GM21576 (cell line): ENCODE measurements around the gene HOXA1.

Experiments
- ATAC-seq: cut with Tn5 transposase; IDR thresholded peaks from one replicate; pipeline ENCODE4 v1.9.1; 2021; ENCODE audit warnings: mild to moderate bottlenecking, moderate library complexity; ENCODE audit not compliant: unreplicated experiment

HOXA1 gene

DNA sequence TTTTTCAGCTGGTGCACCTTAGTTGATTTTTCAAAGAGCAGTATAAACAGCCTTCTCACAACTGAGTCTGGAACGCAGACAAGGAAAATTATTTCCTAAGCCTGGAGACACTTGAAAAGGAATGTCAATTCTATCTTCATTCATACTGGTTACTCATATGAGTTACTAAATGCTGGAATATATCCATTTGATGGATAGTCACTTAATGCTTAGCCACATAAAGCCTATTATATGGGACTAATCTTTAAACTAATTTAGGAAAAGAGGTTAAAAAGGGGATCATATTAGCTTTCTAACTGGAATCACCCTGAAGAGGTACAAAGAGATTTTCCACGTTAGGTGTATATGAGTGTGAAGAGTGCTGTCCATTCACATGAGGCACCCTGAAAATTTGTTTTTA, 36.4 kb upstream of the HOXA1 start:
- ATAC-seq = no peak

DNA sequence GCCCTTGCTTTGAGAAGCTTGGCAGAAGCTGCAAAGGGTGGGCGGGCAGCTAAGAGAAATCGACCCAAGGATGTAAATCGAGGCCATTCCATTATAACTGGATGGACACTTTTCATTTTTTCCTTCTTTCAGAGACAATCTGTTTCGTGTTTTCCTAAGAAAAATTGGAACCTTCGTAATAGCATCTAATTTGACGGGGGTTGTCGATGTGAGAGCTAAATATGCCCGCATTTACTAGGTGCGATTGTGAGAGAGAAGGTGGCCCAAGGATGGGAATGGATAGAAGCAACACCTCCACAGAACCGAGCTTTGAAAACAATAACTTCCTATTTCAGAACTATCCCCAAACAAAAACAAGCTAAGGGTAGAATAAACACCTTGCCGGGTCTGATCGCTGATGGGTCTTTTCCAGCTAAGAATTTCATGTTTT, 35.6 kb upstream of the HOXA1 start:
- ATAC-seq = no peak

DNA sequence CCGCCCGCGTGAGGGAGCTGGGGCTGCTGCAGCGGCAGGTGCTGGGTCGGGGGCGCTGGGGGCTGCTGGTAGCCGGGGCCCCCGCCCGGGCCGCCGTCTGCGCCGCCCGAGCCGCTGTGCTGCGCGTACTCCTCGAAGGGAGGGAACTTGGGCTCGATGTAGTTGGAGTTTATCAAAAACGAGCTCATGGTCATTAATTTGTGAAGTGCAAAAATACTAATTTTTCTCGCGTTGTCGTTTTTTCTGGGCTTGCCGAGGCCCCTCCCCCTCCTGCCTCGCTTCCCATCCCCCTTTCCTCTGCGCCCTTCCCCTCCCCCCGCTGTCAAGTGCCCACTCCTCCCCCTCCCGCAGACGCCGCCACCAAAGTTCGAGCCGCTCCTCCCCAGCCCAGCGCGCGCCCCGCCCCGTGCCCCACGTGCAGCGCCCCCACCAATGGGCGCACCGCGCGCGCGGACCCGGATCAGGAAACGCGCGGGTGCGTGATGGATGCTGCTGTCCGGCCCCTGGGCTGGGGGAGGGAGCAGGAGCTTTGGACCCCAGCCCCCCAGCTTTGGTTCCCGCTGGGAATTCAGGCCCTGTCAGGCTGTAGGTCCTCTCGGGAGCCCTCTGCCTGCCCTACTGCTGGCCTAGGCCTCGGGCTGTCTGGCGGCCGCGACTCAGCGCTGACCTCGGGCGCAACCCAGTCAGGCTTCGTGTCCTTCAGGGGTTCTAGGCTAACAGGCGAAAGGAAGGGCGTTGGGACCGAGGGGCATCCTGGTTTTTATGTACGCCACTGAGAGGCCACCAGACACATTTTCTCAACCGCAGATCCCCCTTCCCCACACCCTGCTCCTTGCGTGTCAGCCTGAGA, 35.0 kb upstream of the HOXA1 start, which contains the start of gene HOXA4:
HOXA4 (minus strand) TSS at position 218 of the 850 bp plus-strand sequence; CDS start at position 194, 24 bp downstream.
- no peak for ATAC-seq

DNA sequence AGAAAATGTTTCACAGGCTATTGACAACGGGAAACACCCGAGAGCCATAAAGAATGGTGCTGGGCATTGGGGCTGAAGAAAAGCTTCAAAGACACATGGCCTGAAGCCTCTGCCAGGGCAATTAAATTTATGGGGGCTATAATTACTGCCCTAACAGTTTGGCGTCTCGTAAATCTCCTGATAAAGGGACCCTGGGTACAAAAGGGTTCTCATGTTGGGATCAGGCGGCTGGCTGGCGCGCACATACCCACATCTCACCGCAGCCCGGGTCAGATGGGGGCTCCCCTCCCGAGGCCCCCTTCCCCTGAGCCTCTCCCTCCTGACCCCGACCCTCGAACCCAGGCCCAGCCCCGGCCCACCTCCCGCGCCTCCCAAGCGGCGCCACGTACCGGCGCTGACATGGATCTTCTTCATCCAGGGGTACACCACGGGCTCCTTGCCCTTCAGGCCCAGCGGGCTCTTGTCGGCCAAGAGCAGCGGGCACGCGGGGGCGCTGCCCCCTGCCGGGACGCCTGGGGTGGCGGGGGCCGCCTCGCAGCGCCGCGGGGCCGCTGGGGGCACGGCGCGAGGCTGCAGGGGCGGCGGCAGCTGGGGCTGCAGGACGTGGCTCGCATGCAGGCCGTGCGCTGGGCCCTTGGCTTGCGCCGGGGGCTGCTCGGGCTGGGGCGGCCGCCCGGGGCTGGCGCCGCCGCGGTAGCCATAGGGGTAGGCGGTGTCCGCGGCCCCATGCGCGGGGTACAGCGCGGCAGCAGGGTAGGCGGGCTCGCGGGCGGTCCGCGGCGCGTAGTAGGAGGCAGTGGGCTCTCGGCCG, 34.1 kb upstream of the HOXA1 start:
- ATAC-seq = no peak

DNA sequence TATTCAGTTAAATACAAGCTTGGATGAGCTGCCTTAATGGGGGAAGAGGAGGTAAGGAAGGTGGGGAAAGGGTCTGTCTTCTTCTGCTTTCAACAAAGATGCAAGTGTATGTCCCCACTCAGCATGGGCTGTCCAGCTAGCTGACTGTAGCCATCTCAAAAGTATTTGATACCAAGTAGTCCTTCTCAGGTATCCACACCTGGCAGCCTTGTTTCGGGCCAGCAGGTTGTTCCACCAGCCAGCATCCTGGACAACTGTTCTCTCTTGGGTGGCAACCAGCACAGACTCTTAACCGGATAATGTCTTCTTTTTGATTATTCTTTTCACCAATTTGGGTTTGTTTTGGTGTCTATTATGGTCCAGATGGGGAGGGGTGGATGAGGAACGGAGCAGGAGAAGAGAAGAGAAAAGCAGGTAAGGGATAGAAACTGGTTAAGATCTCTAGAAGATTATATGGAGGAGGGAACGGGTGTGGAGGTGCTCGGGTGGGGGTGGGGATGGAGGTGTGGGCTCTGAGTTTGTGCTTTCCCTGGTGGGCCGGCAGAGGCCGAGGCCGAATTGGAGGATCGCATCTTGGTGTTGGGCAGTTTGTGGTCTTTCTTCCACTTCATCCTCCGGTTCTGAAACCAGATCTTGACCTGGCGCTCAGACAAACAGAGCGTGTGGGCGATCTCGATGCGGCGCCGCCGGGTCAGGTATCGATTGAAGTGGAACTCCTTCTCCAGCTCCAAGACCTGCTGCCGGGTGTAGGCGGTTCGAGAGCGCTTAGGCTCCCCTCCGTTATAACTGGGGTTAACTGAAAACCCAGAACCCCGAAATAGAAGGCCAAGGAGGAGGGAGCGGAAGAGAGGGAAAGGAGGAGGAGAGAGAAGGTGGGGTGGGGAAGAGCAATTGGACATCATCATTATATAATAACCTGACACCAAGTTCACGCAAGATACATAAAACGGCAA, 33.3 kb upstream of the HOXA1 start:
- ATAC-seq = no peak

DNA sequence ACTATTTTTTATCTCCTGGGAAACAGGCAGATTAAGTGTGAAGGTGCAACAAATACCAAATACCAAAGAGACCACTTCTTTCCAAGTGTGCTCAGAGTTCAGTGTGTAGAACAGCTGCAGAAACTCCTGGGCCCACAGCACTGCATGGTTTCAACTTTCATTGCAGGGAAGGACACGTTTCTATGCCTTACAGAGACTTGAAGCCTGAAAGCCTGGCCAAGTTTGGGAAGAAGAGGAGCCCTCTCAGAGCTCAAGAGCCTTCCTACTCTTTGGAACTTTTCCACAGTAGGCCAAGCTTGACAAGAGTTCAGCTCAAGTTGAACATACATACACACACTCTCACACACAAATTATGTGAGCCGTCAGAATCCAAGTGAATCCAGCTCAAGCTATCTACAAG, 32.2 kb upstream of the HOXA1 start:
- ATAC-seq = no peak

DNA sequence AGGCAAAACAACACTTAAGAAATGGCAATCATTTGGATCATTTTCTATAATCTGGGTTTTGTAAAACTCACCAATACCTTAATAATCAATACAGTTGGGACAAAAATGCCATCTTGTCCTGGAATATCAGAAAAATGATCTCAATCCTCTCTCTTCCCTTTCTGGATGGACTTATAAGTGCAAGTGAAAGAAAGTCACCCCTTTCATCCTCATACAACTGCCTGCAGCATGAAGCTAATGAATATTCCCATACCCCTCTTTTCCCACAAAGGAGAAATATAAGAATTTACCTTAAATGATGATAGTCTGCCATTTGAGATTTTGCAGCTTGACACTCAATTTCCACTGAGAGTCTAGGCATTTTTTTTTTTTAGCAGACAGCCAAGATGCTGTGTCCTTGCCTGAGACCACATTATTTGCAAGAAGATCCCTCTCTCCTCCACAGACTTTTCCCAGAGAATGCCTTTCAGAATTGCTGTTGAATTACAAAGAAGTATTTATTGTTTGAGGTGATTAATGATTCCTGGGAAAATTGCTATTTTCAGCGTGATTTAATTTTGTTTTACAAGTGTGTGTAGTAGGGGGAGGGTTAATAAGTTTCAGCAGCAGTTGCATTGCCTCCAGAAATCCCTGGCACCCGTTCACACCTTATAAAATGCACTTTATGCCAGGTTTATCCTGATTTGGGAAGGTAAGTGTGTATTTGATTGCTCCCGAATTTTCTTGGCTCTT, 31.0 kb upstream of the HOXA1 start:
- no peak for ATAC-seq

DNA sequence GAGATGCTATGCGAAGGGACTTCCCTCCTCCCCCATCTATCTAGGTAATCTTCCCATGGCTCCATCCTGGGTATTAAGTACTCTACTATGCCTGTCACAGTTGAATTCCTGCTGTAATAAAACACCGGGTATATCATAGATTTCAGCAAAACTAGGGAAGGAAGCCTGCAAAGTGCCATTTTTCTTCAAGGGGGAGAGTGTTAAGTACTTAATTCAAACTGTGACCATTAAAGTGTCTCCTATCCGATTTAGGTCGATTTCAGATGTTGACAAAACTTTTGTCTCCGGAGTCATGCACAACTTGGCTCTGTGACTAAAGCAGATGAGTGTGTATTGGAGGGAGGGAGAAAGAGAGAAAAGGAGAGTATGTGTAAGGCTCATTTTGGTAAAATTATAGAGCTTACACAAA, 30.2 kb upstream of the HOXA1 start:
- no peak for ATAC-seq

DNA sequence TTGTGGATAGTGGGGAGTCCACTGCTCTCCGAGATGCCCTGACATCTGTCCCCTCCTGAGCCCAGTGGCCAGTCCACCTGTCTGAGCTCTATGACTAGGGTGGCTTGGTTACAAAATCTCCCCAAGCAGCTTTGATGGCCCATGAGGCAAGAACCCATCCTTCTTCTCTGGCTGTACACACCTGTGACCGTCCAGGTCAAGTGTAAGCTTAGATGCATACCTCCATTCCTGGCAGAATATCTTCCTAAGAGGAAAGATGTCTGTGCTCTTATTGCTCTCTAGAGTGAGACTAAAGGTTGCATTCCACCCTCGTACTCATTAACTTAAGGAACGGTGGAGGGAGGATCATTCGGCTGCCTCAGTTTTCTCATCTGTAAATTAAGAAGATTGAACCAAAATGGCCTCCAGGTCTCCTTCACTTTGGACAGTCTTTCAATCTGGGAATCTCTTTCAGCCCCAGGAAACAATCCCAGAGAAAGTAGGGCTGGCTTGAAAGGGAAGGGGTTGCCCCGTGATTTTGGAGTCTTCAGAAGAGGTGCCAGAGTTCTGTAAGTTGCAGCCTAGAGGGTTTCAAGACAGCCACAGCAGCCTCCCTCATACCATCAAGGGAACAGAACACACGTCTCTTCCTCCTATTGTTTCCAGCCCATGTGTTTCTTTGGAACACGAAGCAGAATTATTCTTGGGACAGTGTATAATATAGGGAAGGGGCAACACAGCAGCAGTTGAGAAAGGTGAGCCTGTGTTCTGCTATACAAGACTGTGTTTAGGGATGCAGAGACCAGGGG, 29.3 kb upstream of the HOXA1 start:
- ATAC-seq = no peak

DNA sequence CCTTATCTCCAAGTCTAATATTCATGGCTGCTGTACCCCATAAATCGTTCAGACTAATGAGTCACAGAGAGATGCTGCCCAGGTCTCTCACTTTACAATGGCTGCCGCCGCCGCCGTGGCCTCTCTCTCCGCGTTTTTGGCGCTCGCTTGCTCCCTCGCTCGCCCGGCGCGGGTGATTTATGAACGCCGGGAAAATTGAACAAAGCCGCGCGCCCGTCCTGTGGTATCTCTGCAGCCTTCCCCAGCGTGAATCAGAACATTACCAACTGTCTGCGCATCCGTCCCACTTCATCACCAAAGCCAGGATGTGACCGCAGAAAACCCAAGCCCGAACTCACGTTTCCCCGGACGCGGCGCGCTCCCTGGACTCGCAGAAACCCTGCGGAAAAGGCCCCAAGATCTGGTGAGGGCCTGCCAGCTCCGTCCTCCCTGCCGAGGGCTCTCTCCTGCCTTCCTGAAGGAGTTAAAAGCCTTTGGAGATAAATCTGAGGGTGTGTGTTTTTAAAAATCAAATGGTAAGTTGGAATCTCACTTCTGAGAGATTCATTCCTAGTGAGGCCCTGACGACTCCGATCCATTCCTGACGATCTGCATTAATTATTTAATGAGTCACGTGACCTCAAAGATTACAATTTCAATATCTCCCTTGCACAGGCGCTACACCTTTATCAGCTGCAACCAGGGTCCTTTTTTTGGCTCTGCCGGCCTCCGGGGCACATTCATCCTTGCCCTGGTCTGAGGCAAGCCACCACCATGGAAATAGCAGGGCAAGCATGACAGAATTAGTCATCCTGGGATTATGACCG, 28.5 kb upstream of the HOXA1 start:
- no peak for ATAC-seq

DNA sequence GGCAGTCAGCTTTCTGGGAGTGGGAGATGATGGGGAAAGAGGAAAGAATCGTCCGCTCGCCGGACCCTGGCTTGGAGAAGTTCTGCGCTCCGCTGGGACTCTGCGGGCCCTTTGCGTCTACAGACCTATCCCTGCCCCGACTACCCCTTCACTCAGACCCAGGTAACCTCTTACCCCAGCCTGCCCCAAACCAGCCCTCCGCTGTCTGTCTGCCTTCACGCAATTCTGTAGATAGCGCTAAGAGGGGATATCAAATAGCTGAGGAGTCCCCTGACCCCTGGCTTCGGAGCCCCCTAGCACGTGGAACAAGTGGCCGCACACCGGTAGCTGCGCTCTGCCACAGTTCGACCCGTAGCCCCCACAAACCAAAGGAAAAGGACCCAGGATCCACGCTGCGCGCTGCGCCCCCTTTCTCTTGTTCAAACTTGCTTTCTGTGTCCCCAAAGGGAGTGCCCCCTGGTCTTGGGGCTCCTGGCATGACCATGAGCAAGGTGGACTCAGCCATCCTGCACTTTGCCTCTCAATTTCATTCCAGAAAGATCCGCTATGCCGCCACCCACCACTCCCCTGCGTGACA, 27.8 kb upstream of the HOXA1 start:
- ATAC-seq = no peak

DNA sequence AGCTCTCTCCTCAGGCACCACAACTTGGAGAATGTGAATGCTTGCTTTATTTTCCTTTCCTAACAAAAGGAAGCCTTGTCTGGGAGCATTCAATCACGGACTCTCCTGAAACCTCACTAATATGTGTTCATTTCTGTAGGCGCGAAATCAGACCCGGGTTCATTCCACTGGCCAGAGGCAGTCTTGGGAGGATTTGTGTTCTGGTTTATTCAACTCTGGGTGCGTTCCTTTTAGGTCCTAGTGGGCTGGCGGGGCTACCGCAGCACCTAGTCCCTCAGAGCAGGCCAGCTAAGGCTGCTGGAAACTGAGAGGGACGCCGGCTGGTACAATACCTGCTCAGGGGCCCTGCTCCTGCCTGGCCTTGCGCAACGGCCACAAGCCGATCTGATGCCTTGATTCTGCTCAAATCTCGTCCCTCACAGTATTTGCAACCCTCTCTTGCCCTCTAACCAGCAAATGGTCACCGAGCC, 27.2 kb upstream of the HOXA1 start:
- ATAC-seq = no peak

DNA sequence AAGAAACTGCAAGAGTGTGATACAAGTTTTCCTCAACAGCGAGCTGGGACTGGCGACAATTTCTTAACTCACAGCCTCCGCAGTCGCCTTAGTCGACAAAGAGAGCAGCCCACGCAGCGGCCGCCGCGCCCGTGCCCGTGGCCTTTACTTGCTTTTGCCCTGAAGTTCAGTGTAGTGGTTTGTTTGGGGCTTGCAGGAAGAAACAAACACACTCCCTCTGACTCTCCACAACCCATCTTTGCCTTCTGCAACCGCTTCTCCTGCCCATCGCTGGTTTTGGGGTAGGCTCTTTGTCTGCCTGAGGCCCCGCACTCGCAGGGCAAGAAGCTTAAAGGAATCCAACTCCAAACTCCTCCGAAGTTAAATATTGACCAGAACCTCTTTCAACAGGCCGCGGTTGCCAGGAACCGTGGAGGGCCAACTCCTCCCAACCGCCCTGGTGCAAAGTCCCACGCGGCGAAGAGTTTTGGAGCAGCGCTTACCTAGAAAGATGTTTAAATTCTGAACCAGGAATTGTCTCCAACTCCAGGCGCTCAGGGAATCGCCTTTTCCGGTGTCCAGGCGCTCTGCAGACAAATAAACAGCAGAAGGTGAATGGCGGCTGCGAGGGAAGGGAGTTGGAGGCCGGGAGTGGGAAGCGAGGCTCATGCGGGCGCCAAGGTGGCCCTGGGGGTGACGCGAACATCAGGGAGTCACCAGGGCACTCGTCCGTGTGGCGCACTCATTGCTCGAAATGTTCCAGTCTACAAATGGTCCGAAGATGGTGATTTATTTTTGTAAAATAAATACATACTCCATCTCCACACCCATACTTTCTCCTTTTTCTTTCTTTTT, 26.5 kb upstream of the HOXA1 start:
- no peak for ATAC-seq

DNA sequence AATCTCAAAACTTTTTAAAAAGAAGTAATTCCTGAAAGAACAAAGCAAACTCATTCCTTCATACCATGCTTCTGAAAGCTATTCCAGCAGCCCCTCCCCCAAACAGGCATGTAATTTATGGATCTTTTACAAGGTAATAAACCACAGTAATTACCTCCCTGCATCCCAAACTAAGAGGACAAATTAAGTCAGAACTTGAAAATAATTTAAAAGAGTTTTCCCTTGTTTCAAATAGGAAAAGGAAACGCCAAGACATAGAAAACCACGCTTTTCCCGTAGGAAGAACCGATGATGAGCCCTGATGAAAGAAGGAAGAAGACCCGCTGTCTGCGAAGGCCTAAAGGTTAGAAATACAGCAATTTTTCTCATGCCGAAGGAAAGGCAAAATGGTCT, 25.9 kb upstream of the HOXA1 start:
- no peak for ATAC-seq

DNA sequence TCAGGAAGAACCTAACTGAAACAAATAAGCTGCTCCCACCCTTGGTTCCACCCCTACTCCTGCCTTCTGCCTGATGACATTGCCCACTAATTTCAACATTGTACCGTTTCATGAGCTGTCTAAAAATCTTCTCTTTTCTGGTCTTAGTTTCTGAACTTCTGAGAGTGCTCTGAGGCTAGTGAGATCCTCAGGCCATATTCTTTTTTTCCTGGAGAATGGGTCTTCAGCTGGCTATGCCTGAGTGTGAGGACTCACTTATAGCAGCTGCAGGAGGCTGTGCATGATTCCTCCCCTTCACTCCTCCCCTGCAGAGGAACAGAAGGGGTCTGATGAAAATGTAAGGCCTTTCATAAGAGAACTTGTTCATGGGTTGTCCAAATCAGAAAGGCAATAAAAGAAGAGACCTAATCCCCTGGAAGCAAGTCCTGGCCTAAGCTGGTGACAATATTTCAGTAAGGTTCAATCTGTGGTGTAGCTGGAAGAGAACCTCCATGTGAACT, 23.7 kb upstream of the HOXA1 start:
- no peak for ATAC-seq

DNA sequence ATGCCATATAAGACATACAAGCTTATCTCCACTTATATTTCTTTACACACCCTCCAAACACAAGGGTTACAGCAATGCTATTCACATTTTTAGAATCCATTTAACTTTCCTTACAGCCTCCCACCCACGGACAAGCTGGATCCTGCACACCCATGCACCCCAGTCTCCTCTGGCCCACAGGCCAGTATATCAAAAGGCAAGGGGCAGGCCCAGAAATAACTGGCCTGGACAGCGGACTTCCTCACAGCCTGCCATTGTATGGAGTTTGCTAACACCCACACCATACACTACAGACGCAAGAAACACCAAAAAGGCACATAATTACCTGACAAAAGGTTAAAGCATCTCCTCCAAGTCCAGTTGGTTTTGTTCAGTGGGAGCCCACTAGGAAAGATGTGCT, 22.8 kb upstream of the HOXA1 start:
- ATAC-seq = no peak

DNA sequence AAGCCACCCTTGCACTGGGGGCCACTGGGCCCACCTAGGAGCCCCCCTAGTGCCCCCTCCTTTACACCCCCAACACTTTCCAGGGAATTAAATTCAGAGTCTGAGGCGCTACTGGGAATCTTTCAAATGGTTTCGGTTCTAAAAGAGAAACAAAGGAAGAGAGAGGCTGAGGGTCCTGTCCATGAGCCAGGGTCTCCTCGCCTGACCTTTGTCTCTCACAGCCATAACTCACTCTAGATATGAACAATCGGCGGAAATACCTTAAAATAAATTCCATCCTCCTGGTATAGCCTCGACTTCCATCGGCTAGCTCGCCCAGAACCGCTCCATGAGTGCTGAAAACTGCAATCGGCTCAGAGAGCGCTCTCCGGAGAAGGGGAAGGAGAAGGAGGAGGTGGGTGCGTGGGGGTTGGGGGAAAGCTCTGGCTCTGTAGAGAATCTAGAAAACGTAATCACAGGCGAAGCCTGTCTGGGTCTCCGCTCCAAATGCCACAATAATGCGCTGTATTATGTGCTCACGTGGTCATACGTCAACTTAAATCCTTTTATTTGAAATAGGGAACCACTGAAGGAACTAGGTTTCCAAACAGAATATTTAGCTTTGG, 22.2 kb upstream of the HOXA1 start:
- no peak for ATAC-seq
